WTC11 (cell line): ENCODE measurements around the gene MIR17HG.

Source experiments
- CREB1 ChIP-seq: sonication (generic); formaldehyde crosslinking; IDR thresholded peaks from 2 replicates; pipeline ENCODE4 v1.8.0; 2023; ENCODE audit warnings: mild to moderate bottlenecking, missing genetic modification reagents
- ETV6 ChIP-seq: sonication (generic); formaldehyde crosslinking; IDR thresholded peaks from 2 replicates; pipeline ENCODE4 v1.8.1; 2022; ENCODE audit warnings: mild to moderate bottlenecking, missing genetic modification reagents
- FOXK1 ChIP-seq: sonication (generic); formaldehyde crosslinking; IDR thresholded peaks from 2 replicates; pipeline ENCODE4 v1.8.0; 2022; ENCODE audit warnings: mild to moderate bottlenecking, moderate library complexity, missing genetic modification reagents
- GABPB1 ChIP-seq: sonication (generic); formaldehyde crosslinking; IDR thresholded peaks from 2 replicates; pipeline ENCODE4 v1.8.1; 2023; ENCODE audit warnings: mild to moderate bottlenecking, missing genetic modification reagents
- KAT7 ChIP-seq: sonication (generic); formaldehyde crosslinking; IDR thresholded peaks from 2 replicates; pipeline ENCODE4 v1.8.1; 2023; ENCODE audit warnings: missing genetic modification reagents, mild to moderate bottlenecking, borderline replicate concordance
- ZNF263 ChIP-seq: sonication (generic); formaldehyde crosslinking; IDR thresholded peaks from 2 replicates; pipeline ENCODE4 v1.8.1; 2022; ENCODE audit warnings: low read depth, mild to moderate bottlenecking, moderate library complexity, missing genetic modification reagents
- TF ChIP-seq, protein P1 (sequence below): fragments of 200-600 bp; IDR thresholded peaks from 2 replicates; pipeline ENCODE4 v1.8.0; 2022; ENCODE audit warnings: antibody characterized with exemption
- TF ChIP-seq, protein P2 (sequence below): sonication (generic); formaldehyde crosslinking; IDR thresholded peaks from 2 replicates; pipeline ENCODE4 v1.8.1; 2023; ENCODE audit warnings: mild to moderate bottlenecking, missing genetic modification reagents
- TF ChIP-seq, protein P3 (sequence below): sonication (generic); formaldehyde crosslinking; IDR thresholded peaks from 2 replicates; pipeline ENCODE4 v1.8.0; 2022; ENCODE audit warnings: missing genetic modification reagents
- TF ChIP-seq, protein P4 (sequence below): sonication (generic); formaldehyde crosslinking; IDR thresholded peaks from 2 replicates; pipeline ENCODE4 v1.8.0; 2023; ENCODE audit warnings: missing genetic modification reagents
- TF ChIP-seq, protein P5 (sequence below): sonication (generic); formaldehyde crosslinking; IDR thresholded peaks from 2 replicates; pipeline ENCODE4 v1.8.1; 2022; ENCODE audit warnings: low read depth, missing genetic modification reagents, borderline replicate concordance
- TF ChIP-seq, protein P6 (sequence below): sonication (generic); formaldehyde crosslinking; IDR thresholded peaks from 2 replicates; pipeline ENCODE4 v1.8.0; 2022; ENCODE audit warnings: mild to moderate bottlenecking, missing genetic modification reagents
- TF ChIP-seq, protein P7 (sequence below): sonication (generic); formaldehyde crosslinking; IDR thresholded peaks from 2 replicates; pipeline ENCODE4 v1.8.1; 2022; ENCODE audit warnings: mild to moderate bottlenecking, moderate library complexity, missing genetic modification reagents
- TF ChIP-seq, protein P8 (sequence below): sonication (generic); formaldehyde crosslinking; IDR thresholded peaks from 2 replicates; pipeline ENCODE4 v1.8.1; 2023; ENCODE audit warnings: mild to moderate bottlenecking, missing genetic modification reagents, borderline replicate concordance

DNA sequence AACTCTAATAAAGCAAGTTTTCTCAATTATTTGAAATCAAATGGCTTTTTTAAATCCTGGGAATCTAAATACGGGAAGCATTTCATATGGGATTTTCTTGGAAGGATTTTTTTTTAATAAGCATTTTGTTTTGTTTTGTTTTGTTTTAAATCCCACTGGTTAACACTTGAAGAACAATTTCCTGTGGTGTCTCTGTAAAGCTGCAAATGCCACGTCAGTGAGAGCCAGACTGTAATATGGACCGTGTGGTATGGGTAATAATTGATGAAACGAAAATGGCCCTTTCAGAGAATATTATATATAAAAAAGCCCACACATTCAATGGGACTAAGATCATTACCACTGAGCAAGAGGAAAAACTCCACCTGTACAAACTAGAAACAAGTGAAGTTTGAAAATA lies 33.9 kb upstream of the MIR17HG start:
- TF ChIP-seq, protein P1, sequence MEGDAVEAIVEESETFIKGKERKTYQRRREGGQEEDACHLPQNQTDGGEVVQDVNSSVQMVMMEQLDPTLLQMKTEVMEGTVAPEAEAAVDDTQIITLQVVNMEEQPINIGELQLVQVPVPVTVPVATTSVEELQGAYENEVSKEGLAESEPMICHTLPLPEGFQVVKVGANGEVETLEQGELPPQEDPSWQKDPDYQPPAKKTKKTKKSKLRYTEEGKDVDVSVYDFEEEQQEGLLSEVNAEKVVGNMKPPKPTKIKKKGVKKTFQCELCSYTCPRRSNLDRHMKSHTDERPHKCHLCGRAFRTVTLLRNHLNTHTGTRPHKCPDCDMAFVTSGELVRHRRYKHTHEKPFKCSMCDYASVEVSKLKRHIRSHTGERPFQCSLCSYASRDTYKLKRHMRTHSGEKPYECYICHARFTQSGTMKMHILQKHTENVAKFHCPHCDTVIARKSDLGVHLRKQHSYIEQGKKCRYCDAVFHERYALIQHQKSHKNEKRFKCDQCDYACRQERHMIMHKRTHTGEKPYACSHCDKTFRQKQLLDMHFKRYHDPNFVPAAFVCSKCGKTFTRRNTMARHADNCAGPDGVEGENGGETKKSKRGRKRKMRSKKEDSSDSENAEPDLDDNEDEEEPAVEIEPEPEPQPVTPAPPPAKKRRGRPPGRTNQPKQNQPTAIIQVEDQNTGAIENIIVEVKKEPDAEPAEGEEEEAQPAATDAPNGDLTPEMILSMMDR: no peak
- TF ChIP-seq, protein P2, sequence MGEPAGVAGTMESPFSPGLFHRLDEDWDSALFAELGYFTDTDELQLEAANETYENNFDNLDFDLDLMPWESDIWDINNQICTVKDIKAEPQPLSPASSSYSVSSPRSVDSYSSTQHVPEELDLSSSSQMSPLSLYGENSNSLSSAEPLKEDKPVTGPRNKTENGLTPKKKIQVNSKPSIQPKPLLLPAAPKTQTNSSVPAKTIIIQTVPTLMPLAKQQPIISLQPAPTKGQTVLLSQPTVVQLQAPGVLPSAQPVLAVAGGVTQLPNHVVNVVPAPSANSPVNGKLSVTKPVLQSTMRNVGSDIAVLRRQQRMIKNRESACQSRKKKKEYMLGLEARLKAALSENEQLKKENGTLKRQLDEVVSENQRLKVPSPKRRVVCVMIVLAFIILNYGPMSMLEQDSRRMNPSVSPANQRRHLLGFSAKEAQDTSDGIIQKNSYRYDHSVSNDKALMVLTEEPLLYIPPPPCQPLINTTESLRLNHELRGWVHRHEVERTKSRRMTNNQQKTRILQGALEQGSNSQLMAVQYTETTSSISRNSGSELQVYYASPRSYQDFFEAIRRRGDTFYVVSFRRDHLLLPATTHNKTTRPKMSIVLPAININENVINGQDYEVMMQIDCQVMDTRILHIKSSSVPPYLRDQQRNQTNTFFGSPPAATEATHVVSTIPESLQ (CRISPR knock-in tag): no peak
- TF ChIP-seq, protein P3, sequence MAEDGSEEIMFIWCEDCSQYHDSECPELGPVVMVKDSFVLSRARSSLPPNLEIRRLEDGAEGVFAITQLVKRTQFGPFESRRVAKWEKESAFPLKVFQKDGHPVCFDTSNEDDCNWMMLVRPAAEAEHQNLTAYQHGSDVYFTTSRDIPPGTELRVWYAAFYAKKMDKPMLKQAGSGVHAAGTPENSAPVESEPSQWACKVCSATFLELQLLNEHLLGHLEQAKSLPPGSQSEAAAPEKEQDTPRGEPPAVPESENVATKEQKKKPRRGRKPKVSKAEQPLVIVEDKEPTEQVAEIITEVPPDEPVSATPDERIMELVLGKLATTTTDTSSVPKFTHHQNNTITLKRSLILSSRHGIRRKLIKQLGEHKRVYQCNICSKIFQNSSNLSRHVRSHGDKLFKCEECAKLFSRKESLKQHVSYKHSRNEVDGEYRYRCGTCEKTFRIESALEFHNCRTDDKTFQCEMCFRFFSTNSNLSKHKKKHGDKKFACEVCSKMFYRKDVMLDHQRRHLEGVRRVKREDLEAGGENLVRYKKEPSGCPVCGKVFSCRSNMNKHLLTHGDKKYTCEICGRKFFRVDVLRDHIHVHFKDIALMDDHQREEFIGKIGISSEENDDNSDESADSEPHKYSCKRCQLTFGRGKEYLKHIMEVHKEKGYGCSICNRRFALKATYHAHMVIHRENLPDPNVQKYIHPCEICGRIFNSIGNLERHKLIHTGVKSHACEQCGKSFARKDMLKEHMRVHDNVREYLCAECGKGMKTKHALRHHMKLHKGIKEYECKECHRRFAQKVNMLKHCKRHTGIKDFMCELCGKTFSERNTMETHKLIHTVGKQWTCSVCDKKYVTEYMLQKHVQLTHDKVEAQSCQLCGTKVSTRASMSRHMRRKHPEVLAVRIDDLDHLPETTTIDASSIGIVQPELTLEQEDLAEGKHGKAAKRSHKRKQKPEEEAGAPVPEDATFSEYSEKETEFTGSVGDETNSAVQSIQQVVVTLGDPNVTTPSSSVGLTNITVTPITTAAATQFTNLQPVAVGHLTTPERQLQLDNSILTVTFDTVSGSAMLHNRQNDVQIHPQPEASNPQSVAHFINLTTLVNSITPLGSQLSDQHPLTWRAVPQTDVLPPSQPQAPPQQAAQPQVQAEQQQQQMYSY (CRISPR knock-in tag): no peak
- no peak for TF ChIP-seq ETV6 (CRISPR knock-in tag)
- no peak for TF ChIP-seq ZNF263 (CRISPR knock-in tag)
- TF ChIP-seq, protein P4, sequence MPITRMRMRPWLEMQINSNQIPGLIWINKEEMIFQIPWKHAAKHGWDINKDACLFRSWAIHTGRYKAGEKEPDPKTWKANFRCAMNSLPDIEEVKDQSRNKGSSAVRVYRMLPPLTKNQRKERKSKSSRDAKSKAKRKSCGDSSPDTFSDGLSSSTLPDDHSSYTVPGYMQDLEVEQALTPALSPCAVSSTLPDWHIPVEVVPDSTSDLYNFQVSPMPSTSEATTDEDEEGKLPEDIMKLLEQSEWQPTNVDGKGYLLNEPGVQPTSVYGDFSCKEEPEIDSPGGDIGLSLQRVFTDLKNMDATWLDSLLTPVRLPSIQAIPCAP (CRISPR knock-in tag): no peak
- no peak for TF ChIP-seq CREB1 (CRISPR knock-in tag)
- TF ChIP-seq, protein P5, sequence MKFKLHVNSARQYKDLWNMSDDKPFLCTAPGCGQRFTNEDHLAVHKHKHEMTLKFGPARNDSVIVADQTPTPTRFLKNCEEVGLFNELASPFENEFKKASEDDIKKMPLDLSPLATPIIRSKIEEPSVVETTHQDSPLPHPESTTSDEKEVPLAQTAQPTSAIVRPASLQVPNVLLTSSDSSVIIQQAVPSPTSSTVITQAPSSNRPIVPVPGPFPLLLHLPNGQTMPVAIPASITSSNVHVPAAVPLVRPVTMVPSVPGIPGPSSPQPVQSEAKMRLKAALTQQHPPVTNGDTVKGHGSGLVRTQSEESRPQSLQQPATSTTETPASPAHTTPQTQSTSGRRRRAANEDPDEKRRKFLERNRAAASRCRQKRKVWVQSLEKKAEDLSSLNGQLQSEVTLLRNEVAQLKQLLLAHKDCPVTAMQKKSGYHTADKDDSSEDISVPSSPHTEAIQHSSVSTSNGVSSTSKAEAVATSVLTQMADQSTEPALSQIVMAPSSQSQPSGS (CRISPR knock-in tag): no peak
- TF ChIP-seq, protein P6, sequence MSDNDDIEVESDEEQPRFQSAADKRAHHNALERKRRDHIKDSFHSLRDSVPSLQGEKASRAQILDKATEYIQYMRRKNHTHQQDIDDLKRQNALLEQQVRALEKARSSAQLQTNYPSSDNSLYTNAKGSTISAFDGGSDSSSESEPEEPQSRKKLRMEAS: no peak
- TF ChIP-seq, protein P7, sequence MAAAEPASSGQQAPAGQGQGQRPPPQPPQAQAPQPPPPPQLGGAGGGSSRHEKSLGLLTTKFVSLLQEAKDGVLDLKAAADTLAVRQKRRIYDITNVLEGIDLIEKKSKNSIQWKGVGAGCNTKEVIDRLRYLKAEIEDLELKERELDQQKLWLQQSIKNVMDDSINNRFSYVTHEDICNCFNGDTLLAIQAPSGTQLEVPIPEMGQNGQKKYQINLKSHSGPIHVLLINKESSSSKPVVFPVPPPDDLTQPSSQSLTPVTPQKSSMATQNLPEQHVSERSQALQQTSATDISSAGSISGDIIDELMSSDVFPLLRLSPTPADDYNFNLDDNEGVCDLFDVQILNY (CRISPR knock-in tag): no peak
- TF ChIP-seq KAT7 (CRISPR knock-in tag): no peak
- TF ChIP-seq, protein P8, sequence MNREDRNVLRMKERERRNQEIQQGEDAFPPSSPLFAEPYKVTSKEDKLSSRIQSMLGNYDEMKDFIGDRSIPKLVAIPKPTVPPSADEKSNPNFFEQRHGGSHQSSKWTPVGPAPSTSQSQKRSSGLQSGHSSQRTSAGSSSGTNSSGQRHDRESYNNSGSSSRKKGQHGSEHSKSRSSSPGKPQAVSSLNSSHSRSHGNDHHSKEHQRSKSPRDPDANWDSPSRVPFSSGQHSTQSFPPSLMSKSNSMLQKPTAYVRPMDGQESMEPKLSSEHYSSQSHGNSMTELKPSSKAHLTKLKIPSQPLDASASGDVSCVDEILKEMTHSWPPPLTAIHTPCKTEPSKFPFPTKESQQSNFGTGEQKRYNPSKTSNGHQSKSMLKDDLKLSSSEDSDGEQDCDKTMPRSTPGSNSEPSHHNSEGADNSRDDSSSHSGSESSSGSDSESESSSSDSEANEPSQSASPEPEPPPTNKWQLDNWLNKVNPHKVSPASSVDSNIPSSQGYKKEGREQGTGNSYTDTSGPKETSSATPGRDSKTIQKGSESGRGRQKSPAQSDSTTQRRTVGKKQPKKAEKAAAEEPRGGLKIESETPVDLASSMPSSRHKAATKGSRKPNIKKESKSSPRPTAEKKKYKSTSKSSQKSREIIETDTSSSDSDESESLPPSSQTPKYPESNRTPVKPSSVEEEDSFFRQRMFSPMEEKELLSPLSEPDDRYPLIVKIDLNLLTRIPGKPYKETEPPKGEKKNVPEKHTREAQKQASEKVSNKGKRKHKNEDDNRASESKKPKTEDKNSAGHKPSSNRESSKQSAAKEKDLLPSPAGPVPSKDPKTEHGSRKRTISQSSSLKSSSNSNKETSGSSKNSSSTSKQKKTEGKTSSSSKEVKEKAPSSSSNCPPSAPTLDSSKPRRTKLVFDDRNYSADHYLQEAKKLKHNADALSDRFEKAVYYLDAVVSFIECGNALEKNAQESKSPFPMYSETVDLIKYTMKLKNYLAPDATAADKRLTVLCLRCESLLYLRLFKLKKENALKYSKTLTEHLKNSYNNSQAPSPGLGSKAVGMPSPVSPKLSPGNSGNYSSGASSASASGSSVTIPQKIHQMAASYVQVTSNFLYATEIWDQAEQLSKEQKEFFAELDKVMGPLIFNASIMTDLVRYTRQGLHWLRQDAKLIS (CRISPR knock-in tag): no peak
- TF ChIP-seq GABPB1: no peak
- TF ChIP-seq FOXK1 (CRISPR knock-in tag): no peak
